CD4-positive, alpha-beta T cell (primary cell): ENCODE measurements around the gene SKAP1. TPM values are rescaled to one million over a fixed set of nuclear protein-coding genes. Genes with fewer than 3 reads are reported as not detected.

ENCODE experiments used
- ATAC-seq: fragments of 200-7000 bp; cut with Tn5 transposase; one replicate; pipeline ENCODE4 v1.10.0; 2022; ENCODE audit warnings: mild to moderate bottlenecking; ENCODE audit not compliant: poor library complexity
- CTCF ChIA-PET: fragments of 350-600 bp; sonication (Branson Sonifier 250); formaldehyde crosslinking; loops from one replicate; lab custom pipeline; 2021; ENCODE audit warnings: antibody characterized with exemption, inconsistent platforms; lab: Charles Lee
- POLR2A ChIA-PET: fragments of 350-600 bp; sonication (Branson Sonifier 250); formaldehyde crosslinking; loops from one replicate; lab custom pipeline; 2021; ENCODE audit warnings: antibody characterized with exemption, inconsistent platforms; lab: Charles Lee
- DNase-seq, 14 experiments: peaks; one replicate each; pipeline ENCODE4 v3.0.0-alpha.2; 2013 to 2020; ENCODE audit warnings: mixed read lengths in 2 of 14
- H3K27ac ChIP-seq, 2 donors: one replicate each; pipeline versions ENCODE4 v1.5.1 to v1.7.0; 2013; ENCODE audit warnings: low read length in 2 of 2, low read depth in 1 of 2, mild to moderate bottlenecking in 1 of 2
- H3K27me3 ChIP-seq, 2 experiments: 1 replicate in 1 of 2; 2 replicates in 1 of 2; pipeline versions ENCODE4 v1.6.1 to v1.7.0; 2013; ENCODE audit warnings: low read length in 2 of 2, control low read depth in 1 of 2, mild to moderate bottlenecking in 1 of 2, moderate library complexity in 1 of 2; ENCODE audit not compliant: insufficient read depth in 2 of 2, control insufficient read depth in 1 of 2
- H3K36me3 ChIP-seq: one replicate; pipeline ENCODE4 v1.6.1; 2013; ENCODE audit warnings: low read length, control low read depth; ENCODE audit not compliant: insufficient read depth
- H3K4me1 ChIP-seq: one replicate; pipeline ENCODE4 v1.6.1; 2013; ENCODE audit warnings: low read length, control low read depth; ENCODE audit not compliant: insufficient read depth
- H3K4me3 ChIP-seq: one replicate; pipeline ENCODE4 v1.5.1; 2013; ENCODE audit warnings: mild to moderate bottlenecking, low read length, moderate library complexity
- H3K9me3 ChIP-seq, 2 experiments: 1 replicate in 1 of 2; 2 replicates in 1 of 2; pipeline versions ENCODE4 v1.6.1 to v1.7.0; 2013; ENCODE audit warnings: low read length in 2 of 2, mild to moderate bottlenecking in 2 of 2, control low read depth in 1 of 2, moderate library complexity in 1 of 2; ENCODE audit not compliant: control insufficient read depth in 1 of 2, insufficient read depth in 1 of 2
- H3K27ac Mint-ChIP-seq: one replicate; pipeline ENCODE4 v1.8.0; 2020; ENCODE audit warnings: mixed read lengths
- H3K27me3 Mint-ChIP-seq: one replicate; pipeline ENCODE4 v1.8.0; 2021; ENCODE audit warnings: mixed read lengths
- H3K36me3 Mint-ChIP-seq: one replicate; pipeline ENCODE4 v1.8.0; 2021; ENCODE audit warnings: low read depth, mixed read lengths
- H3K4me1 Mint-ChIP-seq: one replicate; pipeline ENCODE4 v1.8.0; 2021; ENCODE audit warnings: low read depth, mixed read lengths
- H3K4me3 Mint-ChIP-seq: one replicate; pipeline ENCODE4 v1.8.0; 2020; ENCODE audit warnings: mild to moderate bottlenecking, mixed read lengths
- H3K9me3 Mint-ChIP-seq: one replicate; pipeline ENCODE4 v1.8.0; 2020; ENCODE audit warnings: mixed read lengths
- intact Hi-C, 2 experiments: fragments of 100-400 bp; cut with DNase I in 1 of 2; cut with micrococcal nuclease in 1 of 2; formaldehyde crosslinking; loops; one replicate each; pipeline versions ENCODE4 v1.15.1 to v1.9.0; 2023 to 2025; cut with DNase I, micrococcal nuclease
- total RNA-seq, 174 experiments: library from RNA in 2 of 174; stranded (reverse) in 2 of 174; gene quantifications; one replicate each; pipeline ENCODE4 v1.2.3 and lab custom pipeline; 2021 to 2026
- TF ChIP-seq, protein P1 (sequence below): fragments of 200-600 bp; IDR thresholded peaks from one replicate; pipeline ENCODE4 v1.8.0; 2022; ENCODE audit warnings: antibody characterized with exemption, mild to moderate bottlenecking

Gene SKAP1
- total RNA-seq, 2 experiments from 2014 or later = 92.0 to 95.1 TPM

- no peaks in the 10 kb centered on the region for H3K4me1 ChIP-seq
- no peak overlapping the region for H3K4me3 ChIP-seq
- intact Hi-C loops = no loop called here
- DNase-seq = no peak
- Mint-ChIP-seq H3K27ac (no peak overlapping the region), H3K4me3 (no peak overlapping the region), H3K4me1 (peaks cover 47% of the 10 kb centered on the region), H3K36me3 (peaks cover 14% of the 10 kb centered on the region), H3K9me3 (no peaks in the 10 kb centered on the region), H3K27me3 (no peaks in the 10 kb centered on the region)
- TF ChIP-seq, protein P1, sequence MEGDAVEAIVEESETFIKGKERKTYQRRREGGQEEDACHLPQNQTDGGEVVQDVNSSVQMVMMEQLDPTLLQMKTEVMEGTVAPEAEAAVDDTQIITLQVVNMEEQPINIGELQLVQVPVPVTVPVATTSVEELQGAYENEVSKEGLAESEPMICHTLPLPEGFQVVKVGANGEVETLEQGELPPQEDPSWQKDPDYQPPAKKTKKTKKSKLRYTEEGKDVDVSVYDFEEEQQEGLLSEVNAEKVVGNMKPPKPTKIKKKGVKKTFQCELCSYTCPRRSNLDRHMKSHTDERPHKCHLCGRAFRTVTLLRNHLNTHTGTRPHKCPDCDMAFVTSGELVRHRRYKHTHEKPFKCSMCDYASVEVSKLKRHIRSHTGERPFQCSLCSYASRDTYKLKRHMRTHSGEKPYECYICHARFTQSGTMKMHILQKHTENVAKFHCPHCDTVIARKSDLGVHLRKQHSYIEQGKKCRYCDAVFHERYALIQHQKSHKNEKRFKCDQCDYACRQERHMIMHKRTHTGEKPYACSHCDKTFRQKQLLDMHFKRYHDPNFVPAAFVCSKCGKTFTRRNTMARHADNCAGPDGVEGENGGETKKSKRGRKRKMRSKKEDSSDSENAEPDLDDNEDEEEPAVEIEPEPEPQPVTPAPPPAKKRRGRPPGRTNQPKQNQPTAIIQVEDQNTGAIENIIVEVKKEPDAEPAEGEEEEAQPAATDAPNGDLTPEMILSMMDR = no peak
- peaks cover under 1% of the 10 kb centered on the region for H3K36me3 ChIP-seq
- no peak for ATAC-seq
- no peaks in the 10 kb centered on the region for H3K9me3 ChIP-seq
- H3K27ac ChIP-seq = no peak overlapping the region
- ChIA-PET CTCF (no interaction called here), POLR2A (interaction anchor here (1.2 kb wide), 1 partner anchor 99 kb away, joined by 3 read pairs; no protein-coding TSS in a partner anchor)
- no peaks in the 10 kb centered on the region for H3K27me3 ChIP-seq
Observed at GRCh38 chr17:48357779-48358602, 72.0 kb downstream of the SKAP1 start.

GRCh38 chr17:48356866-48357265 lies 73.1 kb downstream of the SKAP1 start:
- H3K27ac Mint-ChIP-seq = no peak overlapping the region
- Histone ChIP-seq H3K27me3 (no peaks in the 10 kb centered on the region), H3K4me1 (no peaks in the 10 kb centered on the region), H3K4me3 (no peak overlapping the region), H3K36me3 (no peaks in the 10 kb centered on the region), H3K9me3 (no peaks in the 10 kb centered on the region), H3K27ac (no peak overlapping the region)
- intact Hi-C loops = no loop called here
- H3K27me3 Mint-ChIP-seq = no peaks in the 10 kb centered on the region
- no peak for DNase-seq
- TF ChIP-seq, protein P1 = no peak
- POLR2A ChIA-PET = no interaction called here
- CTCF ChIA-PET = interaction anchor here (1.2 kb wide), 1 partner anchor 101 kb away, joined by 3 read pairs; no protein-coding TSS in a partner anchor
- H3K9me3 Mint-ChIP-seq = no peaks in the 10 kb centered on the region
- ATAC-seq = no peak
- H3K4me3 Mint-ChIP-seq = no peak overlapping the region
- peaks cover 7% of the 10 kb centered on the region for H3K36me3 Mint-ChIP-seq
- H3K4me1 Mint-ChIP-seq = peaks cover 45% of the 10 kb centered on the region

- ChIA-PET POLR2A (interaction anchor here (1.2 to 1.7 kb wide), 5 partner anchors 16 to 189 kb away, joined by 3 to 9 read pairs (median 5); no protein-coding TSS in a partner anchor), CTCF (interaction anchor here (0.7 to 4.9 kb wide), 22 partner anchors 10 to 249 kb away, joined by 3 to 34 read pairs (median 5); partner anchors contain the start of gene HOXB5)
- Mint-ChIP-seq H3K4me3 (no peak overlapping the region), H3K4me1 (peaks cover 27% of the 10 kb centered on the region), H3K27ac (no peak overlapping the region), H3K36me3 (peaks cover 27% of the 10 kb centered on the region), H3K9me3 (no peaks in the 10 kb centered on the region), H3K27me3 (no peaks in the 10 kb centered on the region)
- Histone ChIP-seq H3K4me1 (no peaks in the 10 kb centered on the region), H3K4me3 (no peak overlapping the region), H3K9me3 (peaks cover 0 to 6% of the 10 kb centered on the region in 2 experiments), H3K36me3 (peaks cover 7% of the 10 kb centered on the region), H3K27ac (no peak overlapping the region), H3K27me3 (no peaks in the 10 kb centered on the region)
- ATAC-seq = no peak
- intact Hi-C loops = loop anchor here in 1 of 2 experiments (1.0 to 5.0 kb wide), 2 partner anchors 90 to 105 kb away; no protein-coding TSS in a partner anchor
- TF ChIP-seq, protein P1 = no peak
- peak in 1 of 14 experiments; percentile 32 for DNase-seq
Observed at GRCh38 chr17:48352630-48353029, 77.4 kb downstream of the SKAP1 start.
